GM19397 (cell line): Measurements from ENCODE around the gene LBHD2.
"Not testable (repeated sequence)": the region's sequence is repeated elsewhere in the genome, so short reads cannot be mapped to it uniquely, and the experiment has no call there.

Experiments used
- ATAC-seq: cut with Tn5 transposase; IDR thresholded peaks from one replicate; pipeline ENCODE4 v1.9.1; 2021; ENCODE audit warnings: mild to moderate bottlenecking, moderate library complexity; ENCODE audit not compliant: unreplicated experiment

The LBHD2 gene

DNA sequence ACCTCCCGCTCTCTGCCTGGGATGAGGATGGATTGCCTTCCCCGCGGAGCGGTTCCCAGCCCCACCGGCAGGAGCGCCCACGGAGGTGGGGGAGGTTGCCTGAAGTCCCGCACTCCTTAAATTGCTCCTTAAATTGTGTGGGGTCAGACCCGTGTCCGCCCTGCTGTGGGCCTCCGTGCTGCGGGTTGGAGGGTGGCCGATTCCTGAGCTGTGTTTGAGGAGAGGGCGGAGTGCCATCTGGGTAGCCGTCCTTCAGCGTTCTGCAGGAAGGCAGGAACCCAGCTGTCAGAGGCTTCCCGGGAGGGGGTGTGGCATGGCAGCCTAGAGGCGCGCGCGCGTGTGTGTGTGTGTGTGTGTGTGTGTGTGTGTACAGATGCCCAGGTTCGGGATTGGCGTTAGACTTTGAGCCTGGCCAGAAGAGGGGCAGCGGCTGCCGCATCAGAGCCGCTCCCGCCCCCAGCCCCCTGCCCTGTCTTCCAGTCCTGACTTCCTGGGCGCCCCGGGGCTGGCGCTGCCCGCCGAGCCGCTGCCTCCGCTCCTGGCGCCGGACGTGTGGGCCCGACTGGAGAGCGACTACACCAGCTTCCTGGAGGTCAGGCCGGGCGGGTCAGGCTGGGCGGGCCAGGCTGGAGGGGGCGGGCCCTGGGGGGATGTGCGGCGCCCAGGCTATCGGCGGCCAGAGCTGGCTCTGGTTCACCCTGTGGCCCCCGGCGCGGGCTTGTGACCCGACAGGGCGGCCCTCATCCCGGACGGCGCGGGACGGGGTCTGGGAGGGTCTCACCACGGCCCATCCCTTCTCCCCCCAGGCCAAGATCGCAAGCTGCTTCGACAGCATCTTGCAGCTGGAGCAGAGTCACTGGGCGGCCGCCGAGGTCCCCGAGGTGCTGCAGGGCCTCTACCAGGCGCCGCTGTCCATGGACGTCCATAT lies 19.7 kb downstream of the LBHD2 start:
- no peak for ATAC-seq

DNA sequence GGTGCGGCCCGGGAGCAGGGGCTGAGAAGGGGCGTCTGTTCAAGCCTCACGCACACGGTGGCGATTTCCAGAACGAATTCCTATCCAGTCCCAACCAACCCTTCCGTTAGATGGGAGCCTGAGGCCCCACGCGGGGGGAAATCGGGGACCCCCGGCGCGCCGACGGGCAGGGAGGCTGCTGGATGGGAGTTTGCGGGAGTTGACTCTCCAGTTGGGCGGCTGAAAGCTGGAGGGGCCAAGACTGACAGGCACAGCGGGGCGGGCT lies 20.3 kb downstream of the LBHD2 start:
- no peak for ATAC-seq

DNA sequence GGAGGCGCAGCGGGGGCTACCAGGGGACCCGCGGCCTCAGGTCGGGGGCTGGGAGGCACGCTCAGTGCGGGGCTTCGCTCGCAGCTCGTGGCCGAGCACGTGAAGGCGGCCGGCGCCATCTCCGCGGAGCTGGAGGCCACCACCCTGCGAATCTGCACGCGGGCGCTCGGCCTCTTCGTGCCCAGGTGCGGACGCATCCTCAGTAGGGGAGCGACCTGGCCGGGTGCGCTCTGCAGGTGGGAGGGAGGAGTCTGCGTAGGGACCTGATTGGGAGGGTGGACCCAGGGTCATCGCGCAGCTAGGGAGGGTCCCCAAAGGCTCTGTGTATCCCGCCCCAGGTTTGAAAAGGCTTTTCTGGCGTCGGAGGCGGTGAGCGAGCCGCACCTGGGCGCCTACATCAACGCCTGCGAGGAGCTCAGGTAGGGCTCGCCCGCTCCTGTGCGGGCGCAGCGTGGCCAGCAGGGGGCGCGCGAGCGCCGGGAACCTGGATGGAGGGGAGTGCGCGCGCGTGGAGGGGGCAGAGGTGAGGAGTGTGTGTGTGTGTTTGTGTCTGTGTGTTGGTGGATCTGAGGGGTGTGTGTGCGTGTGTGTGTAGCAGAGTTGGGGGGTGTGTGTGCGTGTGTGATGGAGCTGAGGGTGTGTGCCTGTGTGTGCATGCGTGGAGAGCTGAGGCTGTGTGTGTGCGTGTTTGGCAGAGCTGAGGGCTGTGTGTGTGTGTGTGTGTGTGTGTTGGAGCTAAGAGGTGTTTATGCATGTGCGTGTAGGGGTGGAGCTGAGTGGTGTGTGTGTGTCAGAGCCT lies 20.8 kb downstream of the LBHD2 start:
- ATAC-seq = no peak

DNA sequence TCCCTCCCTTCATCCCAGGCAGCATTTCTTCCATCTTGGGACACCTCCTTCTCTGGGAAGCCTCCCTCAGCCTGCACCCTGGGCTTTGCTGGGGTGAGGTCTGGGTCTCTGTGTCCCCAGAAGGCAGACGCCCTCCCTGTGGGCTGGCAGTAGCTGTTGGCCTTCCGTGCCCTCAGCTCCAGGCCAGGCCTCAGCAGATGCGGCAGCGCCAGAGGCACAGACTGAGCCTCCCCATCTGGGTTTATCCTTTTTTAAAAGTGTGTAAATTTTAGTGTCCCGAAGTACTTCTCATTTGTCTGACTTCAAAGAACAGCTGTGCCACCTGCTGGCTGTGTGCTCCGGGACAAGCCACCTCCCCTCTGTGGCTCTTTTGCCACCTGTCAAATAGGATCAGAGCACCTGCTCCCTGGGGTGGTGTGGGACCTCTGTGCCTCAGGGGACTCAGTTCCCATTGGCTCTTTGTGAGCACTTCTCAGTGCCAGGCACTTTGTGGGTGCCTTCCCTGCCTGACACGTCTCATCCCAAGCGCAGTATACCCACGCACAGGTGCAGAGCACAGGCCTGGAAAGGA lies 21.7 kb downstream of the LBHD2 start:
- no peak for ATAC-seq

GRCh38 chr14:103107455-103107854 lies 23.4 kb downstream of the LBHD2 start:
- no peak for ATAC-seq

DNA sequence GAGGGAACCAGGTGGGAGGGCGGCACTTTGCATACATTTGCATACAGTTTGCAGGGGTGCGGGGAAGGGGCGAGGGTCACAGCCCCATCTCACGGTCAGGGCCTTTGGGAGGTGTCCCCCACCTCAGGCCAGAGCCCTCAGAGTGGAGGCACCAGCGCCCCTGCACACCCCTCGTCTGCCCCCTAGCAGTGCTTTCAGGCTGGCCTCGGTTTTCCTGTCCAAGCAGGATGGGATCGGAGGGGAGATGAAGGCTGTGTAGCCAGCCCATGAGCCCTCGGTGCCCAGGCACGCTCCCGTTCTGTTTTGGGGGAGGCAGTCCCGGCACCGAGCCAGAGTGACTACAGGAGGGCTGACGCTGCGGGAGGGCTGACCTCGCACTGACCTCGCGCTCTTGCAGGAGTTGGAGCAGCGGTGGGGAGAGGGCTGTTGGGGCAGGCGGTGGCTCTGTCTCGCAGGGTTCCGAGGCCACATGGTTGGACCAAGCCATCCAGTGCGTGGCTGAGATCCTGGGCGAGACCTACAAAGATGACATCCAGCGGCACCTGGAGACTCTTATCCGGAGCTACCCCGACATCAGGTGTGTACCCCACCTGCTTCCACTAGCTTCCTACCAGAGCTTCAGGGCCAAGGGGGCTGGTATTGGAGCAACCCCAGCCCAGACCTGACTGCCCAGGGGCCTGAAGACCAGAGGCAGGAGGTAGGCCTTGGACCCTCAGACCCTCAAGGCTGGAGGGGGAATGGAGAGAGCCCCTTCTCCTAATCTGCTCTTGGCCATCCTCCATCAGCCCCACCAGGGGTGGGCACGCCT lies 24.1 kb downstream of the LBHD2 start:
- no peak for ATAC-seq

DNA sequence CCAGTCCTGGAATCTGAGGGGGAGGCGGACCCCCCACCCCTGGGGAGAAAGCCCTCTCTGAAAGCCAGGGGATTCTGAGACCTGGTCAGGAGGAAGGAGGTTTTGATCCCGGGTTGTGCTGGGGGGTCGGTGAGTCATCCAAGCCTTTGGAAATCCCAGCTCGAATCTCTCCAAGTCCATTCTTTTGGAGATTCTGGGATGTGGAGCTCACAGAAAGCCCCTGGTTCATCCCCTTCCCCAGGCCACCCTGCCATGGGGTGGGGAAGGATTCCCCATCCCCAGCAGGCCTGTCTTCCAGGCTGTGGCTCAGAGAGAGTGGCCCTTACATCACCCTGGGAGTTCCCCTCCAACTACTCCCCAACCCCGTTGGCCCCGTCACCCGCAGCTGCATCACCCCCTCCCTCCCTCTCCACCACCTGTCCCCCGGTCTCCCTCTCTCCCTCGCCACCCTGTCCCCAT lies 24.8 kb downstream of the LBHD2 start:
- ATAC-seq = no peak

GRCh38 chr14:103109535-103110441 lies 25.8 kb downstream of the LBHD2 start:
- ATAC-seq = no peak

DNA sequence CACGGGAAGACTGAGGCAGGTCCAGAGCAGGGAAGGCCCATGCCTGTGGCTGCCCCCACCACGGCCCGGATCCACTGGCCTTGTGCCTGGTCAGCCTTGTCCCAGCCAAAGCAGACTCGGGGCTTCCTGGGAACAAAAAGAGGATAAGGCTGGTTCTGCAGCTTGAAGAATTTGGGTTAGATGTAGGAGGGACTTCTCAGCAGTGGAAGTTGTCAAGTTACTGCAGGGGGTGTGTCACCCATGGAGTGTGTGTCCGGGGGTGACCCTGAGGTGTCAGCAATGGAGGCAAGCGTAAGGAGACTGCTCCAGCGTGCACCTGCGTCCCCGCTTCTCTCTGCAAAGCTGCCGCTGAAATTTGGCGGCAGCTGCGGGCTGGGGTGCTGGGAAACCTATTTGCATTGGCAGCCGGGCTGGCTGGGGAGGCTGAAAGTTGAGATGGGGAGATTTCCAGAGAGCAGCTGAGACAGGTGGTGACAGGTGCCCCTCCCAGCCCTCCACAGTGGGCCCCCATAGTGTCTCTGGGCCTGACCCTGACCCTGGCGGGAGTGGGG lies 26.7 kb downstream of the LBHD2 start:
- no peak for ATAC-seq

GRCh38 chr14:103111232-103111868 lies 27.3 kb downstream of the LBHD2 start:
- no peak for ATAC-seq

- ATAC-seq = no peak
Observed at GRCh38 chr14:103112400-103113243, 28.6 kb downstream of the LBHD2 start.

DNA sequence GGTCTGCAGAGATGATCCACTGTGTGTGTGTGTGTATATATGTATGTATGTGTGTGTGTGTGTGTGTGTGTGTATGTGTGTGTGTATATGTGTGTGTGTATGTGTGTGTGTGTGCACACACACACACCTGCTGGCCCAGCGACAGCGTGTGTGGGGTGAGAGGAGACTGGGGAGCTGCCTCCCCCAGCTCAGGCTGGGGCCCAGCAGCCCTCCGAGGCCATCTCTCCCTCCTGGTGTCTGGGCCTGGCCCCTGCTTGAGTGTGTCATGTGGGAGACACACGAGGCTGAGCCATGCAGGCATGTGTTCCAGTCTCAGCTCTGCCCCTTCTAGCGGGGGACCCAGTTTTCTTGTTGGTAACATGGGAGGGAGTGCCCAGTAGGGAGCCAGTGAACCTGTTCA lies 29.3 kb downstream of the LBHD2 start:
- no peak for ATAC-seq

DNA sequence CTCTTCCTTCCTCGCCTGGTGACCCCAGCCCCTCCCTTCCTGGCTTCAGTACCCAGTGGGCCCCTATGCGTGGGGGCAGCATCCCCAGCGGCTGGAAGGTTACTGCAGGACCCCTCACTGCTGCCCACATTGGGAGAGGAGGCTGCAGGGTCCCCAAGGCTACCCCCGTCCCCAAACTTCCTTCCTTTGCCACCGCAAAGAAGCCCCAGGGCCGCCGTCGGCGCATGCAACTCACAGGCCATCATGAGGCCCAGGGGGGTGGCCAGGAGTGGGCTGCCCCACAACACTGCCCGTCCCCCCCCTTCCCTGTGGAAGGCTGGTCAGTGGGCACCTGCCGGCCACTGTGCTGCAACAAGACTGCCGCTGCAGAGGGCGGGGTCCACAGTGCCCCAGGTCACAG lies 29.8 kb downstream of the LBHD2 start:
- ATAC-seq = no peak

DNA sequence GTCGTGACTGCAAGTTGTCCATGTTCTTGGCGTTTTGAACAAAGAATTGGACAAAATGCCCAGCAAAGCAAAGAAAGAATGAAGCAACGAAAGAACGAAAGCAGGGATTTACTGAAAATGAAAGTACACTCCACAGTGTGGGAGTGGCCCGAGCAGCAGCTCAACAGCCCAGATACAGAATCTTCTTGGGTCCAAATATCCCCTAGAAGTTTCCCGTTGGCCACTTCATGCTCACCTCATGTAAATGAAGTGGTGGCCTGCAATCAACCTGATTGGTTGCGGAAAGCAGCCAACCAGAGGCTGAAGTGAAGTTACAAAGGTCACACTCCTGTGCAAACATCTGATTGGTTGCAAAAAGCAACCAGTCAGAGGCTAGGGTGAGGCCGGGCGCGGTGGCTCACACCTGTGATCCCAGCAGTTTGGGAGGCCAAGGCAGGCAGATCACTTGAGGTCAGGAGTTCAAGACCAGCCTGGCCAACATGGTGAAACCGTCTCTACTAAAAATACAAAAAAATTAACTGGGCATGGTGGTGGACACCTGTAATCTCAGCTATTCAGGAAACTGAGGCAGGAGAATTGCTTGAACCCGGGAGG lies 31.2 kb downstream of the LBHD2 start:
- ATAC-seq = not testable (repeated sequence)

GRCh38 chr14:103115845-103116572 lies 32.0 kb downstream of the LBHD2 start:
- ATAC-seq = no peak

DNA sequence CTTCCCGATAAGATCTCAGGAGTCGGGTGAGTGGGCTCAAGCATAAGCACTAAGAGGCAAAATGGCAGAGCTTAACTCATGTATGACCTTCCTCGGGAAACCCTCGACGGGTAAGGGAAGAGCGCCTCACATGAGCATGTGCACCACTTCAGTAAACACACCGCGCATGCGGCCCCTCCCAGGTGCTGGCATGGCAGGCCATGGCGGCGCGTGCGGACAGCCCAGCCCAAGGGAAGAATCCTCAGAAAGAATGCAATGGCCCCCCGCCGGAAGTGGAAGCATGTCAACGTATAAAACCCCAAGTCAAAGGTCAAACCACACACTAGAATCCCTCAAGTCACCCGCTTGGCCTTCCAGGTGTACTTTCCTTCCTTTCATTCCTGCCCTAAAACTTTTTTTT lies 32.6 kb downstream of the LBHD2 start:
- ATAC-seq = no peak

- not testable (repeated sequence) for ATAC-seq
Observed at GRCh38 chr14:103117499-103117898, 33.5 kb downstream of the LBHD2 start.
